Memory B cell (primary cell): ENCODE results near the gene TCHP.
"Not testable (repeated sequence)": the region's sequence is repeated elsewhere in the genome, so short reads cannot be mapped to it uniquely, and the experiment has no call there.

Source experiments
- ATAC-seq: fragments of 150-1000 bp; cut with Tn5 transposase; 2 replicates; pipeline ENCODE4 v1.10.0; 2021; ENCODE audit warnings: low read depth, mild to moderate bottlenecking, moderate library complexity
- DNase-seq, 2 donors: peaks; one replicate each; pipeline ENCODE4 v3.0.0; 2022; ENCODE audit warnings: low spot score in 2 of 2
- H3K27ac Mint-ChIP-seq: one replicate; pipeline ENCODE4 v1.8.0; 2022; ENCODE audit warnings: mild to moderate bottlenecking, moderate library complexity, mixed read lengths
- H3K27me3 Mint-ChIP-seq: one replicate; pipeline ENCODE4 v1.8.0; 2022; ENCODE audit warnings: mixed read lengths
- H3K36me3 Mint-ChIP-seq: one replicate; pipeline ENCODE4 v1.8.0; 2022; ENCODE audit warnings: mild to moderate bottlenecking, mixed read lengths
- H3K4me1 Mint-ChIP-seq: one replicate; pipeline ENCODE4 v1.8.0; 2022; ENCODE audit warnings: mixed read lengths
- H3K4me3 Mint-ChIP-seq: one replicate; pipeline ENCODE4 v1.8.0; 2022; ENCODE audit warnings: mild to moderate bottlenecking, moderate library complexity, mixed read lengths
- H3K9me3 Mint-ChIP-seq: one replicate; pipeline ENCODE4 v1.8.0; 2022; ENCODE audit warnings: mixed read lengths

TCHP gene

DNA sequence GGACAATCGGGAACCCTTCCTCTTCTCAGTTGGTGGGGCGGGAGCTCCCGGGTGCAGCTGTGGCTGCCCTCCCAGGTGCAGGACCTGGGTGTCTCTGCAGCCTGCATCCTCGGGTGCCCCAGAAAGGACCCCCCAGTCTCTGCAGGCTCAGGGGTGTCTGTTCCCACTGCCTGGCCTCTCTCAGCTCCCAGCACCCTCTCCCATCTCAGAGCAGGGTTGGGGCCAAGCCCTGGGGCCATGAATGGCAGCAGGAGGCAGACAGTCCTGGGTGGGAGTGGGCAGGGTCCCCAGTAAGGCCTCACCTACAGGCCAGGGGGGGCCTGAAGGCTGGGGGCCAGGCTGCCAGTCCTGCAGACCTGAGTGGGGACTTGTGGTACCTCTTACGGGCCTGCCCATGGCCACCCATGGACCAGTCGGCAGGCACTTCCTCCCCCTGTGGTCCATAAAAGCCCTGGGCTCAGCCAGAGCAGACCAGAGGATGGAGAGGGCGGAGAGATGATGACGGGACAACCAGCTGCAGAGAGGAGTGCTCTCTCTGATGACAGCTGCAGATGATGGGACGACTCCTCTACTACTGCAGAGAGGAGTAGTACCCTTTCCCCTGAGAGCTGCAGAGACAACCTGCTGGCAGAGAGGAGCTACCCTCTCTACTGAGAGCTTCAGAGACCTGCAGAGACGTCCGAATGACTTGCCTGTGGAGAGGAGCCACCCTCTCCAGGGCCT lies 26.6 kb downstream of the TCHP start:
- H3K27ac Mint-ChIP-seq: no peak overlapping the region
- peaks cover 15% of the 10 kb centered on the region for H3K4me1 Mint-ChIP-seq
- no peak overlapping the region for H3K4me3 Mint-ChIP-seq
- DNase-seq (no peak), ATAC-seq (no peak)
- H3K9me3 Mint-ChIP-seq: no peaks in the 10 kb centered on the region
- no peaks in the 10 kb centered on the region for H3K27me3 Mint-ChIP-seq
- peaks cover 15% of the 10 kb centered on the region for H3K36me3 Mint-ChIP-seq

DNA sequence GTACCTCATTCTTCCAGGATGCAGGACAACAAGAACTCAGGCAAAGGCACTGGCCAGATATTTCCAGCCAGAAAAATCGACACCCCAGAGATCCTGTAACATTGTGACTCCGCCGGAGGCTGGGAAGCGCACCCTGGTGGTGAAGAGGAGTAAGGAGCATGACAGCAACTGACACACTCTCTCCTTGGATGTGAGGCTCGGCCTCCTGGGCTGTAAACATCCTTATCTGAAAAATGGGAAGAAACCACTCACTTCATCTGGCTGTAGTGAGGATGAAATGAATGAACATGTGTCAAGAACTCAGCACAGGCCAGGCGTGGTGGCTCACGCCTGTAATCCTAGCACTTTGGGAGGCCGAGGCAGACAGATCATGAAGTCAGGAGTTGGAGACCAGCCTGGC lies 27.5 kb downstream of the TCHP start:
- Mint-ChIP-seq H3K4me1 (peaks cover 13% of the 10 kb centered on the region), H3K27me3 (no peaks in the 10 kb centered on the region), H3K9me3 (no peaks in the 10 kb centered on the region), H3K36me3 (peaks cover 19% of the 10 kb centered on the region), H3K27ac (peak overlapping the region; percentile 40), H3K4me3 (no peak overlapping the region)
- DNase-seq: peak in 1 of 2 donors; percentile 38
- ATAC-seq: peak; percentile 56

DNA sequence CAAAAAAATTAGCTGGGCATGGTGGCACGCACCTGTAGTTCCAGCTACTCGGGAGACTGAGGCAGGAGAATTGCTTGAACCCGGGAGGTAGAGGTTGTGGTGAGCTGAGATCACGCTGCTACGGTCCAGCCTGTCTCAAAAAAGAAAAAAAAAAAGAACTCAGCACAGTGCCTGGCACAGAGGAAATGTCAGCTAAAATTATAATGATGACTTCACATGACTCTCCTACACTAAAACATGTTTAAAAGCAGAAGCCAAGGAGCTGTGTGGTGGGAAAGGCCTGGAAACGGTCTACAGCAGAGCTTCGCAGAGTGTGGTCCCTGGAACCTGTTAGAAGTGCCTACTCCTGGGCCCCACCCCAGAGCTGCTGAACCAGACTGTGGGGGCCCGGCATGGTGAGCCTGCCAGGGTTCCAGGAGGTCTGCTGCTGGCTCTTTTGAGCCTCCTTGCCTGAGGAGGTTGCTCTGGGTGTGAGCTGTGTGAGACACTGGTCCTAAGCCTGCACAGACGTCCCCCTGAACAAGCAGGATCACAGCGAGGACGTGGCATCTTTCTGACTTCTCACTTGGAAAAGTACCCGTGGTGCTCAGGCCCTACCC lies 28.1 kb downstream of the TCHP start:
- ATAC-seq (no peak), DNase-seq (no peak)
- H3K4me1 Mint-ChIP-seq: peaks cover 11% of the 10 kb centered on the region
- H3K4me3 Mint-ChIP-seq: no peak overlapping the region
- no peaks in the 10 kb centered on the region for H3K27me3 Mint-ChIP-seq
- peaks cover 19% of the 10 kb centered on the region for H3K36me3 Mint-ChIP-seq
- H3K9me3 Mint-ChIP-seq: no peaks in the 10 kb centered on the region
- no peak overlapping the region for H3K27ac Mint-ChIP-seq

DNA sequence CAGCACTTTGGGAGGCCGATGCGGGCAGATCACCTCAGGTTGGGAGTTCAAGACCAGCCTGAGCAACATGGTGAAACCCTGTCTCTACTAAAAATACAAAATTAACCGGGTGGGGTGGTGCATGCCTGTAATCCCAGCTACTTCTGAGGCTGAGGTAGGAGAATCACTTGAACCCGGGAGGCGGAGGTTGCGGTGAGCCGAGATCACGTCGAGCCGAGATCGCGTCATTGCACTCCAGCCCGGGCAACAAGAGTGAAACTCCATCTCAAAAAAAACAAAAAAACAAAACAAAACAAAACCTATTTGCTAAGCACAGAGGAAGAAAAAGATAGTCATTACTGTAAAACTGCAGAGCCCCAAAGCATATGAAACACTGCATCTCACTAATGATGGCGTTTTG lies 29.3 kb downstream of the TCHP start:
- H3K4me1 Mint-ChIP-seq, H3K27ac Mint-ChIP-seq, H3K4me3 Mint-ChIP-seq, DNase-seq, ATAC-seq, H3K9me3 Mint-ChIP-seq, H3K27me3 Mint-ChIP-seq: not testable (repeated sequence)
- peaks cover 19% of the 10 kb centered on the region for H3K36me3 Mint-ChIP-seq

DNA sequence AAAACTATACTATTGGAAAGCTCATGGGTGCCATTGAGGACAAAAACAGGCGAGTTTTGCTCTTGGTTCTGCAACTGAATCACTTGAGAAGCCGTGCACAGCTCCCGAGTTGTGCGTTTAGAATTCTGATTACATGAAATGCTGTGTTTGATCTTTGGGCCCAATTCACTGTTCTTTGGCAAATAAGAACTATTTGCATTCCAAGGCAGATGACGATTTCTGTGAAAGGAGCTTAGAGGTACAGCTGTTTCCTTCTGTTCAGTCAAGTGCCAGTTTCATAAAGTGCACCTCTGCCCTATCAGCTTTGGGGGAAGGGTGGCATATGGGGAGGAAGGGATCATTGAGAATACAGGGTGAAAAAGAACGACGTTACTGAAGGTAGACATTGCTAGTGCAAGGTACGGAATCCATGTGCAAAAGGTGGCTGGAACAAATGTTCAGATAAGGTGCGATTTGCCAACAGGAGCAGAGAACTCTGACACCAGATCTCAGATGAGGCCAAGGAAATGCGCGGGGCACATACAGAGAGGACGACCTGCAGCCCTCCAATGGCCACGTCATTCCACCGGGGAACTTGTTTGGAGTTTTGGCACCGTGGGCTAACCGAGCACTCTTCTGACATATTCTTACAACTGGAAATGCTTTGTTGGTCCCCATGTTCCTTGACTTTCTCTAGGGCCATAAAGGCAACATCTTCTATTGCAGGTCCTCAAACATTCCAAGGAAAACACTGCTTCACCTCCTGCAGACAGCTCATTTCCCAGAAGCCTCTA lies 30.1 kb downstream of the TCHP start:
- DNase-seq (no peak), ATAC-seq (no peak)
- Mint-ChIP-seq H3K27ac (peak overlapping the region; percentile 38), H3K4me1 (peaks cover 2% of the 10 kb centered on the region), H3K27me3 (no peaks in the 10 kb centered on the region), H3K4me3 (no peak overlapping the region), H3K36me3 (peaks cover 19% of the 10 kb centered on the region), H3K9me3 (no peaks in the 10 kb centered on the region)

DNA sequence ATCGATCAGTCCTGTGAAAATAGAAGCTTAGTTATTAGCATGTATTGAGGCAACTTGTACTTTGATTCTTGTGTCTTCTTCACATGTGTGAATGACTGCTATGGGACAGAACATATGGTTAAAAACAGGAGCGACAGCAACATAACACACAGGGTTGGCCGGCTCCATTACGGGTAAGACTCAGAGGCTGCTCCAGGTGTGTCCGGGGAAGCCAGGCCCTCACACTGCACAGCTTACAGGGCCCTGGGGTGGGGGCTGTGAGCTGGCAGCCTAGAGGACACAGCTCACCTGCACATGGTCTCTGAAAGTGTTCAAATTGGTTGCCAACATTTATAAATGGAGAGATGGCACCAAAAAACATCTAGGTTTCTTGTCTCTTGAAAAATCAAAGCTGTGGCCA lies 31.1 kb downstream of the TCHP start:
- Mint-ChIP-seq H3K36me3 (peaks cover 23% of the 10 kb centered on the region), H3K27ac (peak overlapping the region; percentile 19), H3K9me3 (no peaks in the 10 kb centered on the region), H3K4me3 (no peak overlapping the region), H3K4me1 (peaks cover 2% of the 10 kb centered on the region), H3K27me3 (no peaks in the 10 kb centered on the region)
- ATAC-seq (no peak), DNase-seq (no peak)

DNA sequence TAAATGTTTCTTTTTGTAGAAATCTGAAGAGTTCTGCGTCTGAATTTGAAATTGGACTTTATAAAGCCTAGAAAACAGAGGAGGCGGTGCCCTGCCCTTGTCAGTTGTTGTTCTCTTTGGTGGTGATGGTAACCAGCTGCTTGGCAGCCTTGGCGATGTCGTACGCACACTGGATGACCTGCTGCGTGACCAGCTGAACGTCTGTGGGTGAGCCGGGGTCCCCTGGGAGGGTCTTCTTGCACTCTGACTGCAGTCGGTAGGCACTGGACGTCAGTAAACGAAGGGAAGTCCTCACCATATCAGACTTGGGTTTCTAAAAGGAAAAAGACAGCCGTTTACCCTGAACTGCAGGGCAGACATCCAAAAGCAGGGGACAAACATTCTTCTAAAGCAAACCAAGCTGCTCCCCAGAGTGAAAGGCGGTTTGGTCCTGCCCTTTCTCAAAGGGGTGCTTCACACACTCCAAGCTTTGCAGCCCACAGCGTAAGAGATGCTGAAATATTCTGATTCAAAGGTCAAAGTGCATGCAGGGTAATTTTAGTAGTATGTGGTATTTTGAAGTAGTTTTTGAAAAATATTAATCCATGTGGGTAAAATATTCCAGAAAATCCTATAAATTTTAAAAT lies 32.9 kb downstream of the TCHP start:
- no peak for ATAC-seq
- no peak for DNase-seq
- Mint-ChIP-seq H3K9me3 (no peaks in the 10 kb centered on the region), H3K36me3 (peaks cover 26% of the 10 kb centered on the region), H3K4me3 (no peak overlapping the region), H3K27ac (no peak overlapping the region), H3K4me1 (no peaks in the 10 kb centered on the region), H3K27me3 (no peaks in the 10 kb centered on the region)

DNA sequence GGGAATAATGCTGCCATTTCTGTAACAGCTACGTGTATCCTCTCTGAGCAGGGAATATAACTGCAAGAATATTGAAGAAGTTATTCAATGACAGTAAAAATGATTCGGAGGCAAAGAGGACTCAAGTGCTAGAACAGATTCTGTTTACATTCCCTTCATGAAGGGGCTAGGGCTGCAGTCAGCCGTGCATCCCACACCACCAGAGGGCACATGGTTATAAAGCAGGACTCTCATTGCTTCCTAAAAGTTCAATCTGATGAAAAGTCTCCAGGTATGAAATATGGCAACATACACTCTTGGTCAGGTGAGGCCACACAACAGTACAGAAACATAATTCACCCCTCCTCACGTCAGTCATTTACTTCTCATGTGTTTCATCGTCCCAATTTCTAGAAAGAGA lies 34.0 kb downstream of the TCHP start:
- ATAC-seq (no peak), DNase-seq (no peak)
- H3K36me3 Mint-ChIP-seq: peaks cover 34% of the 10 kb centered on the region
- no peaks in the 10 kb centered on the region for H3K27me3 Mint-ChIP-seq
- no peaks in the 10 kb centered on the region for H3K4me1 Mint-ChIP-seq
- no peak overlapping the region for H3K4me3 Mint-ChIP-seq
- H3K9me3 Mint-ChIP-seq: no peaks in the 10 kb centered on the region
- no peak overlapping the region for H3K27ac Mint-ChIP-seq

DNA sequence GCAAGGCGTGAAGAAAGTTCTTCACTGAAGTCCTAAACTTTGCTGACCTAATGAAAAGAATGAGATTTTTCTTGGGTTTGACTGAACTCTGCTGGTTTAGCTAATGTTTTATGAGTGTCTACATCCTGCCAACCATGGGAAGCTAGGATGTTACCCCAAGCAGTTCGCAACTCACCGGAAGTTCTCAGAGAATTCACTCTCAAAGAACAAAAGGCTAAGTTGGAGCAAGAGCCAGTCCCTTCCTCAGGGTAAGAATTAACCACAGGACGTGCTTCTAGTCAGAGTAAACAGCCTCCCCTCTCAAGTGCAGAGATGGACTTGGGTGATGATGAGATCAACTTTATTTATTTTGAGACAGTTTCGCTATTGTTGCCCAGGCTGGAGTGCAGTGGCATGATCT lies 37.3 kb downstream of the TCHP start:
- Mint-ChIP-seq H3K4me1 (peaks cover 2% of the 10 kb centered on the region), H3K27me3 (no peaks in the 10 kb centered on the region), H3K27ac (no peak overlapping the region), H3K36me3 (peaks cover 21% of the 10 kb centered on the region), H3K9me3 (no peaks in the 10 kb centered on the region), H3K4me3 (no peak overlapping the region)
- ATAC-seq (no peak), DNase-seq (no peak)

DNA sequence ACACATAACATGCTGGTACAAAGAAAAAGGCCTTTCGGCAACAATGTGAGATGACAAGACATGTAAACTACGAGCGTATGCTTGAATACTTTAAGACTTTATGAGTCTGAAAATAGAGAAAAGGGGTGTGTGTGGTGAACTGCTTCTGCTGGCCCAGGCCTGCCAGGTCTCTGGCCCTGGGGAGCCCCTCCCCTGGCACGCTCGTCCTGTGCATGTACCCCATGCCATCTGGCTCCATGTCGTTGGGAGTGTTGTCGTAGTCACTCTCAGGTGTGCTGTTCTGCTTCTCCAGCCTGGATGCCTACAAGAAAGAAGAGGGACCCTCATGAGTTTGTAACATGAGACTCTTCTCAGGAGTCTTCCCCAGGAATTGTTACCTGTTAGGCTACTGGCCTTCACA lies 38.9 kb downstream of the TCHP start:
- Mint-ChIP-seq H3K27ac (peak overlapping the region; percentile 14), H3K4me3 (no peak overlapping the region), H3K9me3 (no peaks in the 10 kb centered on the region), H3K36me3 (peaks cover 21% of the 10 kb centered on the region), H3K27me3 (no peaks in the 10 kb centered on the region), H3K4me1 (peaks cover 2% of the 10 kb centered on the region)
- ATAC-seq: no peak
- no peak for DNase-seq

DNA sequence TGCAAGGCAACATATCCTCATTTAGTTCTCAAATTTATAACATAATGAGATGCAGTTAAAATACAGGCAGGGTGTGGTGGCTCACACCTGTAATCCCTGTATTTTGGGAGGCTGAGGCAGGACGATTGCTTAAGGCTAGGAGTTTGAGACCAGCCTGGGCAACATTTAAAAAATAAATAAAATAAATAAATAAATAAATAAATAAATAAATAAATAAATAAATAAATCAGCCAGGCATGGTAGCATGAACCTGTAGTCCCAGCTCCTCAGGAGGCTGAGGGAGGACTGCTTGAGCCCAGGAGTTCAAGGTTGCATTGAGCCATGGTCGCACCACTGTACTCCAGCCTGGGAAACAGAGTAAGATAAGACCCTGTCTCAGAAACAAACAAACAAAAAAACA lies 39.4 kb downstream of the TCHP start:
- H3K4me3 Mint-ChIP-seq: no peak overlapping the region
- H3K36me3 Mint-ChIP-seq: peaks cover 21% of the 10 kb centered on the region
- H3K4me1 Mint-ChIP-seq: peaks cover 2% of the 10 kb centered on the region
- no peaks in the 10 kb centered on the region for H3K27me3 Mint-ChIP-seq
- H3K27ac Mint-ChIP-seq: peak overlapping the region; percentile 14
- no peak for DNase-seq
- no peaks in the 10 kb centered on the region for H3K9me3 Mint-ChIP-seq
- no peak for ATAC-seq

DNA sequence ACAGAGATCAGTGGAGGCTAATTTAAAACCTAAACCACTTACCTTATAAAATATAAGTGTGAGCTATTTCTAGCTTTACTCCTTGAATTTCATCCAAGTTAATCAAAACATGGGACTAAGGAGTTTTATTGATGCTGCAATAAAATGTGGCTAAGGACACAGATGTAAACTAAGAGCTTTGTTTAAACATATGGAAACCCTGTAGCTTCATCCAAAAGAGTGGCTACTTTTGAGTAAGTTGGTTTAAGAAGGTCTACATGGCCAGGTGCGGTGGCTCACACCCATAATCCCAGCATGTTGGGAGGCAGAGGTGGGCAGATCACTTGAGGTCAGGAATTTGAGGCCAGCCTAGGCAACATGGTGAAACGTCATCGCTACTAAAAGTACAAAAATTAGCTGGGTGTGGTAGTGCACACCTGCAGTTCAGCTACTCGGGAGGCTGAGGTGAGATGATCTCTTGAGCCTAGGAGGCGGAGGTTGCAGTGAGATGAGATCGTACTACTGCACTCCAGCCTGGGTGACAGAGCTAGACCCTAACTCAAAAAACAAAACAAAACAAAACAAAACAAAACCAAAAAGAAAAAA lies 40.4 kb downstream of the TCHP start:
- Mint-ChIP-seq H3K27me3 (no peaks in the 10 kb centered on the region), H3K36me3 (peaks cover 25% of the 10 kb centered on the region), H3K9me3 (no peaks in the 10 kb centered on the region), H3K27ac (peak overlapping the region; percentile 1), H3K4me1 (peaks cover 2% of the 10 kb centered on the region), H3K4me3 (no peak overlapping the region)
- DNase-seq (no peak), ATAC-seq (no peak)

DNA sequence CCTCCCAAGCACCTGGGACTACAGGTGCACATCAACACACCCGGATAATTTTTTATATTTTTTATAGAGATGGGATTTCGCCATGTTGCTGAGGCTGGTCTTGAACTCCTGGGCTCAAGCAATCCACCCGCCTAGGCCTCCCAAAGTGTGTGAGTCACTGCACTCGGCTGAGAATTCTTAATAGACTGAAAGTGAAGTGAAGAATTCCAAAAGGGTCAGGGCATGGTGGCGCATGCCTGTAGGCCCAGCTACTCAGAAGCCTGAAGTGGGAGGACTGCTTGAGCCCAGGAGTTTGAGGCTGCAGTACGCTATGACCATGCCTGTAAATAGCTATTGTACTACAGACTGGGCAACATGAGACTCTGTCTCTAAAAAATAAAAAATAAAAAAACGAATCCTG lies 43.7 kb downstream of the TCHP start:
- no peak for DNase-seq
- Mint-ChIP-seq H3K4me1 (peaks cover 14% of the 10 kb centered on the region), H3K4me3 (no peak overlapping the region), H3K9me3 (no peaks in the 10 kb centered on the region), H3K36me3 (peaks cover 23% of the 10 kb centered on the region), H3K27me3 (no peaks in the 10 kb centered on the region), H3K27ac (no peak overlapping the region)
- ATAC-seq: no peak
